ENCODE data around the gene FRY.

FRY gene

DNA sequence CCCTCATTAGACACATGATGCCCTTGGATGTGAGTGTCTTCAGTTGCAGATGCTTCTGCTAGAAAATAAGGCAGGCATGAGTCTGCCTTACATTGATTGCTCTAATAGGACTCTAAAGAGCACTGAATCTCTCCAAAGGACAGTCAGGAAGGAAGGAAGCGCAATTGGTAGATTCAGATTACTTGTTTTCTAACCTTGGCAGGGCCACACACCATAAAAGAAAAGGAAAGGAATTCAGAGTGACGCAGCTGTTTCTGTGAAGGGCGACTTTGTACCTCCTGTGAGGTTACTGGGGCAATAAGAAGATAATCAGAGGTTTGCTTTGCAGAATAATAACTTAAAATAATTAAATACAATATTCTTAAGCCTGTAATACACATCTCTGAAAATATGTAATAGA is 48.0 kb downstream of the FRY start:
- no peak for TF ChIP-seq NFIC (IDR thresholded peaks at IDR 0.05)
- no peak for TF ChIP-seq CREB1 (IDR thresholded peaks at IDR 0.05; ENCODE audit: low read depth)
- TF ChIP-seq RAD21 (IDR thresholded peaks at IDR 0.05; ENCODE audit: low read depth): no peak
- TF ChIP-seq, protein P1, sequence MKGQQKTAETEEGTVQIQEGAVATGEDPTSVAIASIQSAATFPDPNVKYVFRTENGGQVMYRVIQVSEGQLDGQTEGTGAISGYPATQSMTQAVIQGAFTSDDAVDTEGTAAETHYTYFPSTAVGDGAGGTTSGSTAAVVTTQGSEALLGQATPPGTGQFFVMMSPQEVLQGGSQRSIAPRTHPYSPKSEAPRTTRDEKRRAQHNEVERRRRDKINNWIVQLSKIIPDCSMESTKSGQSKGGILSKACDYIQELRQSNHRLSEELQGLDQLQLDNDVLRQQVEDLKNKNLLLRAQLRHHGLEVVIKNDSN (IDR thresholded peaks at IDR 0.05): no peak
- TF ChIP-seq TAF1 (IDR thresholded peaks at IDR 0.05; ENCODE audit: low read depth): no peak
- TF ChIP-seq, protein P2, sequence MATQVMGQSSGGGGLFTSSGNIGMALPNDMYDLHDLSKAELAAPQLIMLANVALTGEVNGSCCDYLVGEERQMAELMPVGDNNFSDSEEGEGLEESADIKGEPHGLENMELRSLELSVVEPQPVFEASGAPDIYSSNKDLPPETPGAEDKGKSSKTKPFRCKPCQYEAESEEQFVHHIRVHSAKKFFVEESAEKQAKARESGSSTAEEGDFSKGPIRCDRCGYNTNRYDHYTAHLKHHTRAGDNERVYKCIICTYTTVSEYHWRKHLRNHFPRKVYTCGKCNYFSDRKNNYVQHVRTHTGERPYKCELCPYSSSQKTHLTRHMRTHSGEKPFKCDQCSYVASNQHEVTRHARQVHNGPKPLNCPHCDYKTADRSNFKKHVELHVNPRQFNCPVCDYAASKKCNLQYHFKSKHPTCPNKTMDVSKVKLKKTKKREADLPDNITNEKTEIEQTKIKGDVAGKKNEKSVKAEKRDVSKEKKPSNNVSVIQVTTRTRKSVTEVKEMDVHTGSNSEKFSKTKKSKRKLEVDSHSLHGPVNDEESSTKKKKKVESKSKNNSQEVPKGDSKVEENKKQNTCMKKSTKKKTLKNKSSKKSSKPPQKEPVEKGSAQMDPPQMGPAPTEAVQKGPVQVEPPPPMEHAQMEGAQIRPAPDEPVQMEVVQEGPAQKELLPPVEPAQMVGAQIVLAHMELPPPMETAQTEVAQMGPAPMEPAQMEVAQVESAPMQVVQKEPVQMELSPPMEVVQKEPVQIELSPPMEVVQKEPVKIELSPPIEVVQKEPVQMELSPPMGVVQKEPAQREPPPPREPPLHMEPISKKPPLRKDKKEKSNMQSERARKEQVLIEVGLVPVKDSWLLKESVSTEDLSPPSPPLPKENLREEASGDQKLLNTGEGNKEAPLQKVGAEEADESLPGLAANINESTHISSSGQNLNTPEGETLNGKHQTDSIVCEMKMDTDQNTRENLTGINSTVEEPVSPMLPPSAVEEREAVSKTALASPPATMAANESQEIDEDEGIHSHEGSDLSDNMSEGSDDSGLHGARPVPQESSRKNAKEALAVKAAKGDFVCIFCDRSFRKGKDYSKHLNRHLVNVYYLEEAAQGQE (IDR thresholded peaks at IDR 0.05; ENCODE audit: low read depth): no peak
- no peak for TF ChIP-seq CEBPB (IDR thresholded peaks at IDR 0.05)
- no peak for TF ChIP-seq EP300 (IDR thresholded peaks at IDR 0.05; ENCODE audit: borderline replicate concordance)
- TF ChIP-seq TEAD4 (IDR thresholded peaks at IDR 0.05): no peak
- TF ChIP-seq TCF12 (IDR thresholded peaks at IDR 0.05; ENCODE audit: low read depth): no peak
- no peak for TF ChIP-seq FOXM1 (IDR thresholded peaks at IDR 0.05; ENCODE audit: borderline replicate concordance, low read depth)
- TF ChIP-seq, protein P3, sequence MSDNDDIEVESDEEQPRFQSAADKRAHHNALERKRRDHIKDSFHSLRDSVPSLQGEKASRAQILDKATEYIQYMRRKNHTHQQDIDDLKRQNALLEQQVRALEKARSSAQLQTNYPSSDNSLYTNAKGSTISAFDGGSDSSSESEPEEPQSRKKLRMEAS (IDR thresholded peaks at IDR 0.05): no peak
- no peak for TF ChIP-seq YY1 (IDR thresholded peaks at IDR 0.05; ENCODE audit: low read depth)
- TF ChIP-seq ZBTB7A (IDR thresholded peaks at IDR 0.05; ENCODE audit: low read depth): no peak
- TF ChIP-seq EGR1 (IDR thresholded peaks at IDR 0.05): no peak

DNA sequence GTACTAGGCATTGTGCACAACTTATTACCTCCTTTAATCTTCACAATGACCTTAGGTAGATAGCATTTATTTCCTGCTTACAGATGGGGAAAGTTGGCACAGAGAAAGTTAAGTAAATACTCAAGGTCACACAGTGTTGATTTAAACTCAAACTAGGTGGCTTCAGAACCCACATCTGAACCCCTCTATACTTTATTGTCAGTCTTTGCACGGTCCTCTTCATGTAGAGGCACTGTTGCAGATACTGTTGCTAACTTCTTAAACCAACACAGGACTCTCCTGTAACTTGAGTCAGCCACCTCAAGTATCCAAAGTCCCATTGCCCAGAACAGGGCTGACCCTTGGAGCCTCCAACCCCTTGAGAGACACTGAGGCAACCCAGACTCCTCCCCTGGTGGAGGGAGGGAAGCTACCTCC is 48.8 kb downstream of the FRY start:
- TF ChIP-seq CEBPB (IDR thresholded peaks at IDR 0.05) (no peak), RAD21 (IDR thresholded peaks at IDR 0.05; ENCODE audit: low read depth) (no peak), FOXM1 (IDR thresholded peaks at IDR 0.05; ENCODE audit: borderline replicate concordance, low read depth) (no peak), TEAD4 (IDR thresholded peaks at IDR 0.05) (no peak)
- TF ChIP-seq, protein P2 (IDR thresholded peaks at IDR 0.05; ENCODE audit: low read depth): no peak
- TF ChIP-seq, protein P1 (IDR thresholded peaks at IDR 0.05): no peak

DNA sequence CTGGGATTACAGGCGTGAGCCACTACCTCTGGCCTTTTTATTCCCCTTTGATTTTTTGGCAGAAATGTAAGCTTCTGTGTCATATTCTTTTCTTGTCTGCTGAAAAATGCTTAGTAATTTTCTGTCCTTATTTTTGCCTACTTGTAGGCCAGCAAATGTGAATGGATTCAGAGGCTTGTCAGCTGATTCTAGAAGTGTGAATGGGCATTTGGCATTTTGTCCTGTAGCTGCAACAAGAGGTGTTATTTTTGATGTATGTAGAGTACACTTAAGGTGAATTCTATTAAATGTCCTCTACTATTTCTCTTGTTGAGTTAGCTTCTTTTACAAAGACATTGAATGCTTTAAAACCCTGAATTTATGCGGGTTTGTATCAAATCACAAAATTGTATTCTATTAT is 50.0 kb downstream of the FRY start:
- TF ChIP-seq TEAD4 (IDR thresholded peaks at IDR 0.05) (no peak), ZBTB7A (IDR thresholded peaks at IDR 0.05; ENCODE audit: low read depth) (no peak), CREB1 (IDR thresholded peaks at IDR 0.05; ENCODE audit: low read depth) (no peak), CEBPB (IDR thresholded peaks at IDR 0.05) (no peak), FOXM1 (IDR thresholded peaks at IDR 0.05; ENCODE audit: borderline replicate concordance, low read depth) (no peak), YY1 (IDR thresholded peaks at IDR 0.05; ENCODE audit: low read depth) (no peak), EGR1 (IDR thresholded peaks at IDR 0.05) (no peak), TAF1 (IDR thresholded peaks at IDR 0.05; ENCODE audit: low read depth) (no peak), TCF12 (IDR thresholded peaks at IDR 0.05; ENCODE audit: low read depth) (no peak)
- TF ChIP-seq, protein P3 (IDR thresholded peaks at IDR 0.05): no peak
- TF ChIP-seq, protein P2 (IDR thresholded peaks at IDR 0.05; ENCODE audit: low read depth): no peak
- TF ChIP-seq, protein P1 (IDR thresholded peaks at IDR 0.05): no peak

DNA sequence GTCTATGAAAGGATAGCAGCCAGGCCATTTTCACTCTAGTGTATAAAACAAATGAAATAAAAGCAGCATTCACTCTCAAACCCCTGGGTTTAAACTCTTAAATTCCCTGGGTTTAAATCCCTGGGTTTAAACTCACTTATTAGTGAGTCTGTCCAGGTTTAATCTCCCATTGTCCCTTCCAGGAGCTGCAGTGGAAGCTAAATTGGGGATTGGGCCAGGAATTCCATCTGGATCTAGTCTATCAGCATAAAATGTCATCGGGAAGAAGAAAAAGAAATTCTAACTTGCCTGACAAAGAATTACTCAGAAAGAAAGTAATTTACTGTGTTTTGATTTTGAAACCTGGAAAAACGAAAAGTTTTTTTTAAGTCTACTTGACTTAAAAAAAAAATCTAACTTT is 54.8 kb downstream of the FRY start:
- TF ChIP-seq, protein P3 (IDR thresholded peaks at IDR 0.05): no peak
- TF ChIP-seq TCF12 (IDR thresholded peaks at IDR 0.05; ENCODE audit: low read depth): no peak
- TF ChIP-seq, protein P1 (IDR thresholded peaks at IDR 0.05): no peak
- no peak for TF ChIP-seq YY1 (IDR thresholded peaks at IDR 0.05; ENCODE audit: low read depth)
- no peak for TF ChIP-seq EGR1 (IDR thresholded peaks at IDR 0.05)
- no peak for TF ChIP-seq TEAD4 (IDR thresholded peaks at IDR 0.05)
- no peak for TF ChIP-seq CEBPB (IDR thresholded peaks at IDR 0.05)
- TF ChIP-seq FOXM1 (IDR thresholded peaks at IDR 0.05; ENCODE audit: borderline replicate concordance, low read depth): no peak
- TF ChIP-seq, protein P2 (IDR thresholded peaks at IDR 0.05; ENCODE audit: low read depth): no peak
- no peak for TF ChIP-seq CREB1 (IDR thresholded peaks at IDR 0.05; ENCODE audit: low read depth)
- no peak for TF ChIP-seq RAD21 (IDR thresholded peaks at IDR 0.05; ENCODE audit: low read depth)
- no peak for TF ChIP-seq ZBTB7A (IDR thresholded peaks at IDR 0.05; ENCODE audit: low read depth)
- no peak for TF ChIP-seq TAF1 (IDR thresholded peaks at IDR 0.05; ENCODE audit: low read depth)
- TF ChIP-seq NFIC (IDR thresholded peaks at IDR 0.05): no peak
- no peak for TF ChIP-seq EP300 (IDR thresholded peaks at IDR 0.05; ENCODE audit: borderline replicate concordance)
